Ishikawa (cell line): Measurements from ENCODE around the gene PRR33.

Experiments
- CREB1 ChIP-seq: IDR thresholded peaks from 2 replicates; pipeline ENCODE4 v1.6.1; 2012; ENCODE audit warnings: low read depth
- EP300 ChIP-seq: IDR thresholded peaks from 2 replicates; pipeline ENCODE4 v1.6.1; 2012; ENCODE audit warnings: borderline replicate concordance
- FOXM1 ChIP-seq: IDR thresholded peaks from 2 replicates; pipeline ENCODE4 v1.6.1; 2012; ENCODE audit warnings: low read depth, borderline replicate concordance
- MAX ChIP-seq: IDR thresholded peaks from 2 replicates; pipeline ENCODE4 v1.6.1; 2012
- TAF1 ChIP-seq: IDR thresholded peaks from 2 replicates; pipeline ENCODE4 v1.6.1; 2012; ENCODE audit warnings: low read depth, mild to moderate bottlenecking
- TEAD4 ChIP-seq: IDR thresholded peaks from 2 replicates; pipeline ENCODE4 v1.6.1; 2012
- USF1 ChIP-seq: IDR thresholded peaks from 2 replicates; pipeline ENCODE4 v1.6.1; 2012
- YY1 ChIP-seq: IDR thresholded peaks from 2 replicates; pipeline ENCODE4 v1.6.1; 2012; ENCODE audit warnings: low read depth

GRCh38 chr11:1878137-1879031 is 13.3 kb downstream of the PRR33 start:
- TF ChIP-seq MAX (no peak), EP300 (no peak), TAF1 (no peak), TEAD4 (no peak), YY1 (no peak), CREB1 (no peak), USF1 (no peak), FOXM1 (no peak)
